ENCODE measurements around the gene MAEA. TPM values are rescaled to one million over a fixed set of nuclear protein-coding genes. Genes with fewer than 3 reads are reported as not detected.

MAEA gene
- total RNA-seq, 1 donor from 2014 or later, result 103 TPM

- Histone ChIP-seq H3K36me3 (peaks cover 0 to 47% of the 10 kb centered on the region in 2 donors), H3K4me3 (no peak overlapping the region)
Measured at GRCh38 chr4:1328267-1329155, 38.8 kb downstream of the MAEA start.

DNA sequence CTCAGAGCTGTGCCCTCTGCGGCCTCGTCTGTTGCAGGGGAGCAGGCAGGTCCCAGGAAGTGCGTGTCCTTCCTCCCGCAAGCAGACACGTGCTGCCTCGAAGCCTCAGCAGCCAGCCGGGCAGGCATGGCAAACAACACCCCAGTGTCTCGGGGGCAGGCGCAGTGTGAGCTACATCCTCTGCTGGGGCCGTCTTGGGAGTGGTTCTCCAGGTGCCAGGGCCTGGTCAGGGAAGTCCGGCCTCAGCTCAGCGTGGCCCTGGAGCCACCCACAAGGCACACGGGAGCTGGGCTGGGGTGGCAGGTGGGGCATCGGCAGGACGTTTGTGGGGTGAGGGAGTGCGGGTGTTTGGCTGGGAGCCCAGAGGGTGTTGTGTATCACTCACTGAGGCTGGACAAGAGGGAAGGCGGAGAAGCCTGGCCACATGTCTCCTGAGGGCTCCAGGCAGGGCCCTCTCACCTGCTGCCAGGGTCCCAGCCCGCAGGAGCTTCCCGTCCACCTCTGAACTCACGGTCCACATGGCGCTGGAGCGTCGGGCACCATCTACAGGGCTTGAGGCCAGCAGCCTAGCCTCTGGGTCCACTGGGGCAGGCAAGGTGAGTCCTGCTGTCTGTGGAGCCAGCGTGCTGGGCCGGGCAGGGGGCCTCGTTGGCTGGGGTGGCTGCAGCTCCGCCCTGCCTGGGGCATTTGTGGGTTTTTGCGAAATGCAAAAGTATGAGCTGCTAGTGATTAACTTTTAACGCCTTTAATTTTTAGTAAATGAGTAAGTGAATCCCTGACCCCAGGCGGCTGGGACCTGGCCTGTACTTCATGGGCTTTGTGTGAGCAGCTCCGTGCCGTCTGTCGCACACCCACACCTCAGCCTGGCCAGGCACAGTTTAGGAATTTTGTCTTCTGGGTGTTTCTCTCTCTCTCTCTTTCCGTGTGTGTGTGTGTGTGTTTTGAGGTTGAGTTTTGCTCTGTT, 40.0 kb downstream of the MAEA start:
- Histone ChIP-seq H3K9me3 (no peaks in the 10 kb centered on the region), H3K27me3 (no peaks in the 10 kb centered on the region), H3K27ac (no peak overlapping the region), H3K4me1 (peaks cover 7% of the 10 kb centered on the region), H3K36me3 (peaks cover 0 to 52% of the 10 kb centered on the region in 2 donors), H3K4me3 (no peak overlapping the region)
- TF ChIP-seq CTCF (IDR thresholded peaks at IDR 0.05), result no peak
- TF ChIP-seq POLR2A (IDR thresholded peaks at IDR 0.05), result no peak
- no peak for TF ChIP-seq POLR2AphosphoS5 (IDR thresholded peaks at IDR 0.05; ENCODE audit: insufficient read depth in 1 of 2, low read depth in 1 of 2)
- no peak for DNase-seq (ENCODE audit: extremely low spot score in 2 of 2)
- intact Hi-C loops (cut with DNase I), result no loop called here

More at GRCh38 chr4:1328267-1329155, 38.8 kb downstream of the MAEA start:
- no peak overlapping the region for H3K27ac ChIP-seq
- H3K27me3 ChIP-seq, result no peaks in the 10 kb centered on the region
- no peak for DNase-seq (ENCODE audit: extremely low spot score in 2 of 2)
- intact Hi-C loops (cut with DNase I), result no loop called here
- no peaks in the 10 kb centered on the region for H3K9me3 ChIP-seq
- TF ChIP-seq POLR2AphosphoS5 (IDR thresholded peaks at IDR 0.05; ENCODE audit: insufficient read depth in 1 of 2, low read depth in 1 of 2) (no peak), POLR2A (IDR thresholded peaks at IDR 0.05) (no peak), CTCF (IDR thresholded peaks at IDR 0.05) (no peak)
- H3K4me1 ChIP-seq, result peaks cover 7% of the 10 kb centered on the region

DNA sequence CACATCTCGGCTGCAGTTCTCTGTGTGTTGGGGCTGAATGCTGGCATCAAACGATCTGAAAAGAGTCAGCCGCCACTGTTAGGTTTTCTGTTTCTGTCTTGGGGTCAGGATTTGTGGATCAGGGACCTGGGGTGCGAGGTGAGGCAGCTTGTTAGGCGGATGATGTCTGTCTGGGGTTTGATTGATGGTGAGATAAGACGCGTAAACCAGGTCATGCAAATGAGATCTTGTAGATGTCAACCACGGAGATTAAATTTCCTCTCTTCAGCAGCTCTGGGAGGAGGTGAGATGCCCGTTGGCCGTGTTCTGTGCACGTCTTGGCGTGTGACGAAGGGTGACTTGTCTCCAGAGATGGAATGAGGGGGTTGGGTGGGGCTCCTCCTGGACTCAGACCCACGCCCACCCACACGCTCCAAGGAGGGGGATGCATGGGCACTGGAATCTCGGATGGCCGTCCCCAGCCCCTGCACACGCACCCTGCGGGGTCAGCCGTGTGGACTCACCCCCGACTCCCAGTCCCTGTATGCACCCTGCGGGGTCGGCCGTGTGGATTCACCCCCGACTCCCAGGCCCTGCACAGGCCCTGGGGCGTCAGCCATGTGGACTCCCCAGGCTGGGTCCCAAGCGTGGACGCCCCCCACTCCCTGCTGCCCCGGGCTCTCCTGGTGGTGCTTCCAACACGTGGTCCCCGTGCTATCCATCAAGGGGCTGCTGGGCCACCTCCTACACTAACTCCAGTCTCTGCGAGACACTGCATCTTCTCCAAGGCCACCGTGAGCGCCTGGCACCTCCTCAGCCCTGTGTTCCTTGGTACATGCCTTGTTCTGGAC, 41.3 kb downstream of the MAEA start:
- TF ChIP-seq CTCF (IDR thresholded peaks at IDR 0.05) (no peak), POLR2AphosphoS5 (IDR thresholded peaks at IDR 0.05; ENCODE audit: insufficient read depth in 1 of 2, low read depth in 1 of 2) (no peak), POLR2A (IDR thresholded peaks at IDR 0.05) (no peak)
- Histone ChIP-seq H3K9me3 (no peaks in the 10 kb centered on the region), H3K4me3 (no peak overlapping the region), H3K27ac (no peak overlapping the region), H3K27me3 (no peaks in the 10 kb centered on the region), H3K4me1 (peaks cover 7% of the 10 kb centered on the region), H3K36me3 (peaks cover 0 to 42% of the 10 kb centered on the region in 2 donors)
- intact Hi-C loops (cut with DNase I), result no loop called here
- no peak for DNase-seq (ENCODE audit: extremely low spot score in 2 of 2)

- Histone ChIP-seq H3K9me3 (no peaks in the 10 kb centered on the region), H3K4me3 (no peak overlapping the region), H3K4me1 (peaks cover 7% of the 10 kb centered on the region), H3K27ac (no peak overlapping the region), H3K27me3 (no peaks in the 10 kb centered on the region), H3K36me3 (peaks cover 0 to 47% of the 10 kb centered on the region in 2 donors)
- no peak for TF ChIP-seq CTCF (IDR thresholded peaks at IDR 0.05)
- intact Hi-C loops (cut with DNase I), result no loop called here
- DNase-seq (ENCODE audit: extremely low spot score in 2 of 2), result no peak
Measured at GRCh38 chr4:1331591-1332353, 42.1 kb downstream of the MAEA start.
